Mucosa of rectum (tissue), 2 donors: ENCODE results near the gene SYNPO2.
"Not testable (repeated sequence)": the region's sequence is repeated elsewhere in the genome, so short reads cannot be mapped to it uniquely, and the experiment has no call there.

ENCODE experiments used
- H3K27ac ChIP-seq, 2 donors: one replicate each; pipeline ENCODE4 v1.7.0; 2013; ENCODE audit warnings: inconsistent platforms in 2 of 2, low read depth in 2 of 2, low read length in 2 of 2
- H3K27me3 ChIP-seq, 2 donors: one replicate each; pipeline ENCODE4 v1.7.0; 2013; ENCODE audit warnings: low read length in 2 of 2; ENCODE audit not compliant: control insufficient read depth in 2 of 2, insufficient read depth in 2 of 2
- H3K36me3 ChIP-seq, 2 donors: one replicate each; pipeline ENCODE4 v1.7.0; 2013; ENCODE audit warnings: low read length in 2 of 2; ENCODE audit not compliant: control insufficient read depth in 2 of 2, insufficient read depth in 2 of 2
- H3K4me1 ChIP-seq, 2 donors: one replicate each; pipeline ENCODE4 v1.7.0; 2013; ENCODE audit warnings: low read length in 2 of 2, mild to moderate bottlenecking in 1 of 2; ENCODE audit not compliant: control insufficient read depth in 2 of 2, insufficient read depth in 2 of 2
- H3K4me3 ChIP-seq, 2 donors: one replicate each; pipeline ENCODE4 v1.7.0; 2013; ENCODE audit warnings: low read length in 2 of 2
- H3K9ac ChIP-seq, 2 donors: one replicate each; pipeline ENCODE4 v1.7.0; 2013; ENCODE audit warnings: low read length in 2 of 2, low read depth in 1 of 2, mild to moderate bottlenecking in 1 of 2
- H3K9me3 ChIP-seq, 2 donors: one replicate each; pipeline ENCODE4 v1.7.0; 2013; ENCODE audit warnings: low read length in 2 of 2; ENCODE audit not compliant: control insufficient read depth in 2 of 2
- donor health status: healthy.
- donor health status: Normal muscosa, but diverticular disease.

The SYNPO2 gene

GRCh38 chr4:118850488-118851173 is 38.0 kb upstream of the SYNPO2 start:
- H3K9me3 ChIP-seq = no peaks in the 10 kb centered on the region
- H3K27ac ChIP-seq = no peak overlapping the region
- no peaks in the 10 kb centered on the region for H3K36me3 ChIP-seq
- H3K9ac ChIP-seq = peak overlapping the region in 1 of 2 donors; percentile 44
- H3K4me3 ChIP-seq = peak overlapping the region; percentile 63 to 71
- H3K27me3 ChIP-seq = no peaks in the 10 kb centered on the region
- H3K4me1 ChIP-seq = no peaks in the 10 kb centered on the region

GRCh38 chr4:118857760-118858159 is 30.9 kb upstream of the SYNPO2 start:
- no peak overlapping the region for H3K4me3 ChIP-seq
- no peaks in the 10 kb centered on the region for H3K27me3 ChIP-seq
- no peaks in the 10 kb centered on the region for H3K9me3 ChIP-seq
- no peak overlapping the region for H3K9ac ChIP-seq
- no peaks in the 10 kb centered on the region for H3K36me3 ChIP-seq
- H3K27ac ChIP-seq = no peak overlapping the region
- no peaks in the 10 kb centered on the region for H3K4me1 ChIP-seq

DNA sequence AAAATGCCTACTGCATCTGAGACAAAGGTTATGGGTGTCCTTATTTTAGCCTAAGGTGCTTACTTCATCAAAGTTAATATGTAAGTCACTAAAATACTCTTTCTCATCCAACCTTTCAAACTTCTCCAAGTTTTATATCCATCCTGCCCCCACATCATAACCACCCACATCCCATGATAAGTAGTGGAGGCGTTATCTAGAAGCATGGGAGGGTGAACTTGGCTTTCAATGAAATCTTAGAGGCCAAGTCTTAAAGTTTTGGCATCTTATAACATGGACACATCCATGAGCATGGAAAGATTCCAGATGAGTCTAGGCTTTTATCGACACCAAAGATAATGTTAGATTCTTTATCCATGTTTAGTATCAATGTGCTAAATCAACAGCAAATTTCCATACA is 29.9 kb upstream of the SYNPO2 start:
- Histone ChIP-seq H3K36me3 (no peaks in the 10 kb centered on the region), H3K4me1 (no peaks in the 10 kb centered on the region), H3K27ac (no peak overlapping the region), H3K9me3 (no peaks in the 10 kb centered on the region), H3K9ac (no peak overlapping the region), H3K27me3 (no peaks in the 10 kb centered on the region), H3K4me3 (no peak overlapping the region)

DNA sequence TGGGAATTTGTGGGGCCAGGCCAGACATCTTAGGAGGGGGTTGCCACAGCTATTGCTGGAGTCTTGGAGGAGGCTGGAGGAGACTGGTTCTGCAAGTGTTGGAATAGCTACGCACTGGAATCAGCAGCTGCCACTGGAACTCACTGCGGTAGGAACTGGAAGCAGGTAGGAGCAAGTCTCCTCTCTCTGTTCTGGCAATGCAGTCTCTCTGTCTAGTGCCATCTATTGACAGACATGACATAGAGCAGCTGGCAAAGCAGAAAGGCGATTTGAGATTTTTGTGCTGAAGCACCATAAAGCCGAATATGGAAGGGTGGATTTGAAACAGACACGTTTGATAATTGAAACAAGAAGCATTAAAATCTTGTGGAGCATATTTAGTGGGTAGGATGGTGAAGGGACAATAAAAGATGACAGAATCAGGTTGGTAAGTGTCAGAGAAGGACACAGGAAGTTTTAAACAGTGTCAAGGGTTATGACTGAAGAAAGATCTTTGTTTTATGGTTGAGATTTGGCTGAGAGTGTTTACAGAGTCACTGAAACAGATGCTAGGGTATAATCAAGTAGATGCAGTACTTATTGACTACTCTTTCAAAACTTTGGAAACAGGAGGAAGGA is 23.5 kb upstream of the SYNPO2 start:
- H3K9me3 ChIP-seq = no peaks in the 10 kb centered on the region
- H3K27me3 ChIP-seq = no peaks in the 10 kb centered on the region
- no peaks in the 10 kb centered on the region for H3K36me3 ChIP-seq
- H3K4me3 ChIP-seq = no peak overlapping the region
- no peak overlapping the region for H3K9ac ChIP-seq
- H3K27ac ChIP-seq = no peak overlapping the region
- H3K4me1 ChIP-seq = no peaks in the 10 kb centered on the region

GRCh38 chr4:118866442-118866841 is 22.2 kb upstream of the SYNPO2 start:
- H3K9ac ChIP-seq = no peak overlapping the region
- H3K36me3 ChIP-seq = no peaks in the 10 kb centered on the region

GRCh38 chr4:118867311-118868067 is 21.2 kb upstream of the SYNPO2 start:
- Histone ChIP-seq H3K9me3 (no peaks in the 10 kb centered on the region), H3K27ac (no peak overlapping the region), H3K27me3 (no peaks in the 10 kb centered on the region), H3K4me1 (no peaks in the 10 kb centered on the region), H3K4me3 (no peak overlapping the region), H3K9ac (no peak overlapping the region), H3K36me3 (no peaks in the 10 kb centered on the region)

More at GRCh38 chr4:118866442-118866841, 22.2 kb upstream of the SYNPO2 start:
- Histone ChIP-seq H3K27me3 (no peaks in the 10 kb centered on the region), H3K27ac (no peak overlapping the region), H3K4me1 (no peaks in the 10 kb centered on the region), H3K4me3 (no peak overlapping the region), H3K9me3 (no peaks in the 10 kb centered on the region)

- Histone ChIP-seq H3K36me3 (no peaks in the 10 kb centered on the region), H3K27me3 (no peaks in the 10 kb centered on the region), H3K4me3 (no peak overlapping the region), H3K9ac (no peak overlapping the region), H3K27ac (no peak overlapping the region), H3K4me1 (no peaks in the 10 kb centered on the region), H3K9me3 (no peaks in the 10 kb centered on the region)
These were observed 18.8 kb upstream of the SYNPO2 start for GRCh38 chr4:118869808-118870342.

- H3K4me3 ChIP-seq = no peak overlapping the region
- no peak overlapping the region for H3K27ac ChIP-seq
- no peak overlapping the region for H3K9ac ChIP-seq
These were observed 16.5 kb upstream of the SYNPO2 start for GRCh38 chr4:118872181-118872580.

GRCh38 chr4:118877797-118878196 is 10.9 kb upstream of the SYNPO2 start:
- H3K9me3 ChIP-seq = no peaks in the 10 kb centered on the region
- no peaks in the 10 kb centered on the region for H3K27me3 ChIP-seq
- H3K36me3 ChIP-seq = no peaks in the 10 kb centered on the region

More at GRCh38 chr4:118872181-118872580, 16.5 kb upstream of the SYNPO2 start:
- no peaks in the 10 kb centered on the region for H3K9me3 ChIP-seq
- no peaks in the 10 kb centered on the region for H3K27me3 ChIP-seq
- no peaks in the 10 kb centered on the region for H3K36me3 ChIP-seq
- no peaks in the 10 kb centered on the region for H3K4me1 ChIP-seq

GRCh38 chr4:118878507-118878906 is 10.1 kb upstream of the SYNPO2 start:
- H3K9me3 ChIP-seq = not testable (repeated sequence)

More at GRCh38 chr4:118877797-118878196, 10.9 kb upstream of the SYNPO2 start:
- H3K4me1 ChIP-seq = no peaks in the 10 kb centered on the region
- H3K4me3 ChIP-seq = no peak overlapping the region
- H3K9ac ChIP-seq = no peak overlapping the region
- H3K27ac ChIP-seq = no peak overlapping the region

More at GRCh38 chr4:118878507-118878906, 10.1 kb upstream of the SYNPO2 start:
- H3K4me3 ChIP-seq, H3K36me3 ChIP-seq, H3K9ac ChIP-seq, H3K4me1 ChIP-seq, H3K27me3 ChIP-seq, H3K27ac ChIP-seq: not testable (repeated sequence)
